ENCODE measurements around the gene GLUD1.
A peak's percentile ranks its signal among the peaks of the same experiment; 100 is the strongest.
"Not testable (repeated sequence)": the region's sequence is repeated elsewhere in the genome, so short reads cannot be mapped to it uniquely, and the experiment has no call there.

Gene GLUD1

DNA sequence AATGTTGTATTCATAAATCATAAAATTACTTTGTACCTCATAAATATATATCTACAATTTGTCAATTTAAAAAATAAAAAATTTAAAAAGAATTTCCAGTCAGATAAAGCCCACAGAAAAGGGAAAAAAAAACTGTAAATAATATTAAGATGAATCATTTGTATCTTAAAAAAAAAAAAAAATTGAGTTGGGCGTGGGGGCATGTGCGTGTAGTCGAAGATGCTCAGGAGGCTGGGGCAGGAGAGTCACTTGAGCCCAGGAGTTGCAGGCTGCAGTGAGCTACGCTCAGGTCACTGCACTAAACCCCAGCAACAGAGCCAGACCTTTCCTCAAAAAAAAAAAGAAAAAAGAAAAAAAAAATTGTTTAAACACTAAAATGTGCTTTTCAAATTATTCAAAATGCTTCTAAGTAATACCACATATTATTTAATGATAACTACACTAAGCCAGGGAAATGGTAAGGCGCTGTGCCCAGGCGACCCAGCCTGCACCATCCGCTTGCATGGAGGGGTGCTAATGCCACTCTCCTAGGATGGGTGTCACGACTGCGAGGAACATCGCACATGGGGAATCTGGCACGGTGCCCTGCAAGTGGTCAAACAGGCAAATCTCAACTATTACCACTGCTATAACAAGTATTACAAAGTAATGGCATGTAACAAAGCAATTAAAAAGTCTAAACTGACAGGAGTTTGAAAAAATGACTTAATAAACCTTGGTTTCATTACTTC, 15.4 kb downstream of the GLUD1 start:
- DNase-seq (ENCODE audit: insufficient read length, low spot score) = no peak
- no peak for FAIRE-seq
- TF ChIP-seq POLR2A (IDR thresholded peaks at IDR 0.05; ENCODE audit: low read depth, low read length) = no peak

DNA sequence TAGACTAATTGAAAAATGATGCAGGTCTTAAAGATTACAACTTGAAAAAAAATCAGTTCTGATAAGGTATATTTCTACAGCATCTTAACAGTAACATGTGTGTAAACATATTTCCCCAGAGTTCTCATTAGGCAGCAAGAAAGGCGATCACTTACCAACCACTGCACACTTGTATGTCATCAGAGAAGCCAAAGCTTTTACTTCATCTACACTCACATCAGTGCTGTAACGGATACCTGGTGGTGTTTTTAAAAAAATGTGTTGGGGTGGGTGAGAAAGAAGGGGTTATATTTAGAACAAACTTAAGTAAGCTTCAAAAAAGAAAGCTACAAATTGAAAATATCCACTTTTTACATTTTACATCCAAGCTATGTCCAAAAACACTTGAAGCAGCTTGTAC, 18.2 kb downstream of the GLUD1 start:
- not testable (repeated sequence) for DNase-seq (ENCODE audit: insufficient read length, low spot score); FAIRE-seq

DNA sequence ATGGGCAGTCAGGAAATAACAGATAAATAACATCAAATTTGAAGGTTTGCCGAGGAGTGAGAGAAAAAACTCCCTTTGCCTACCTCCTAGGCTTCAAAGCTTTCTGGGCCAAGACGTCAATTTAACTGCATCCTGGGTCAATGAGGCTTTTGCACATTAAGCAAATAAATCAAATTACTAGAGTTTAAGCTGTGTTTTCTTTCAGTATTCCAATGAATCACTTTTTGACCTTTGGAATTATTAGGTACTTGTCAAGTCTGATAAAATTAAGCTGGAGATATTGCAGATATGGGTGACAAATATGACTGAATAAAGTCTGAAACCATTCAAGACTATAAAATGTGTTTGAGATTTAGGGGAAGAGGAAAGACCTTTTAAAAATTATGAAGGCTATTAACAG, 22.2 kb downstream of the GLUD1 start:
- TF ChIP-seq POLR2A (IDR thresholded peaks at IDR 0.05; ENCODE audit: low read depth, low read length) = no peak
- DNase-seq (ENCODE audit: insufficient read length, low spot score) (no peak), FAIRE-seq (no peak)

DNA sequence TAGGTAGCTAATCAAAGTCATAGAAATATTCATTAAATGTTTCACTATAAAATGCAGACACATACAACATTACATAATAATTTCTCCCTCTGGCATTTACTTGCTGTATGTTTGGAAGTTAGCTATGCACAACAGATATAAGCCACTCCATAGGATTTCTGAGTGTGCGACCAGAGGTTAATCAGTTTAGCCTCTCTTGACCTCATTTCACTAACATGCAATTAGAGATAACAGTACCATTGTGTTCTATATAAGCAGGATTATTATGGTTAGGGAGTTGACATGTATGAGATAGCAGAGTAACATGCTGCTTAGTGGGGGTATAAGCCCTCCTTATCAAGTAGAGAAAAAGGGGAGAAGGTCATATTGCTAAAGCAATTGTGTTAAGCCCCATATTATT, 26.4 kb downstream of the GLUD1 start:
- FAIRE-seq = no peak
- no peak for TF ChIP-seq POLR2A (IDR thresholded peaks at IDR 0.05; ENCODE audit: low read depth, low read length)
- DNase-seq (ENCODE audit: insufficient read length, low spot score) = no peak

DNA sequence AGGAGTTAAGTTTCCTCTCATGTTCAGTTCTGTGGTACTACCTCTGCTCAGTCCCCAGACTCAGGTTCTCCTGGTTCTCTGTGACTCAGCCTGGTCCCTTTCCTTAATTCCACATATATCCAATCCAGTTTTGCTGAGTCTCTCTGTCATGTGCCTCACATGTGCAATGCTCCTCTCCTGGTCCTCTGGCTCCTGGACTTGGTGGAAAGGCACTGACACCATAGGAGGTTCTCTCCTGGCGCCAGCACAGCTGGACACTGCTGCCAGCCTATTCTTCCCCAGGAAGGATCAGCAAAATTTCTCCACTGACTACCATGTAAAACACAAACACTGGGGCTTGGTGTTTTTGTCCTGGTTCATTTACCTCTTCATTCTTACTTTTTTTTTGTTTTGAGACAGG, 27.8 kb downstream of the GLUD1 start:
- FAIRE-seq (no peak), DNase-seq (ENCODE audit: insufficient read length, low spot score) (no peak)
- no peak for TF ChIP-seq POLR2A (IDR thresholded peaks at IDR 0.05; ENCODE audit: low read depth, low read length)

DNA sequence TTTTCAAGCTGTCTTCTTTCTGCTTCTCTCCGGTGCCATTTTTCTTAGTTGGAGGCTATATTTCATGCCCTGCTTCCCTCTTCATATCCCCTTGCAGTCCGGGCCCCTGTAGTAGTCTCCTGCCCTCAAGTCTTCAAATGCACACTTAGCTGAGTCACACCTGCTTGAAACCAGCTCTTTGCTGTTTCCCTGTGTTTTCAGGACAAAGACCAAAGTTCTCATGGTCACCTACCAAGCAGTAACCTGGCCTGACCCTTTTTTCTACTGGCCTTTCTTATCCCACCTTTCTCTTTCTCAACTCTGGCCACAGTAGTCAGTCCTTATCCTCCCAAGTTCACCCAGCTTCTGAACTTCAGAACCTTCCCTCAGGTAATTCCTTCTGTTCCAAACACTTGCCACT, 28.5 kb downstream of the GLUD1 start:
- no peak for DNase-seq (ENCODE audit: insufficient read length, low spot score)
- FAIRE-seq = no peak
- no peak for TF ChIP-seq POLR2A (IDR thresholded peaks at IDR 0.05; ENCODE audit: low read depth, low read length)

DNA sequence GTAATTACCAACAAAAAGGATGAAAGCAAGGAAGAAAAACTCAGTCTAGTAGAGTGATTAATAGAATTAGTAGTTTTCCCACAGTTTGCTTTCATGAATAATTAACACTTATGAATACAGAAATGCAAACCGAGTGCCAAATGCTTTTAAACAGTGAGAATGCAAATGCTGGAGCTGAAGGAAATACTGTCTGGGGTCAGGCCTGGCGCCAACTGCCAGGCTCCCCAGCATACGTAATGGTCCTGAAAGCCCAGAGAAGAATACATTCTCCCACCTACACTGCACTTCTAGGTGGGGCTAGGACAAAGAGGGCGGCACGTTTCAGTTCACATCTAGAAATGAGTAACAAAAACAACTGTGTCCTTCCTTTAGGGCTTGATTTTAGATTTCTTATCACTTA, 30.0 kb downstream of the GLUD1 start:
- DNase-seq (ENCODE audit: insufficient read length, low spot score) (no peak), FAIRE-seq (no peak)
- TF ChIP-seq POLR2A (IDR thresholded peaks at IDR 0.05; ENCODE audit: low read depth, low read length) = no peak

DNA sequence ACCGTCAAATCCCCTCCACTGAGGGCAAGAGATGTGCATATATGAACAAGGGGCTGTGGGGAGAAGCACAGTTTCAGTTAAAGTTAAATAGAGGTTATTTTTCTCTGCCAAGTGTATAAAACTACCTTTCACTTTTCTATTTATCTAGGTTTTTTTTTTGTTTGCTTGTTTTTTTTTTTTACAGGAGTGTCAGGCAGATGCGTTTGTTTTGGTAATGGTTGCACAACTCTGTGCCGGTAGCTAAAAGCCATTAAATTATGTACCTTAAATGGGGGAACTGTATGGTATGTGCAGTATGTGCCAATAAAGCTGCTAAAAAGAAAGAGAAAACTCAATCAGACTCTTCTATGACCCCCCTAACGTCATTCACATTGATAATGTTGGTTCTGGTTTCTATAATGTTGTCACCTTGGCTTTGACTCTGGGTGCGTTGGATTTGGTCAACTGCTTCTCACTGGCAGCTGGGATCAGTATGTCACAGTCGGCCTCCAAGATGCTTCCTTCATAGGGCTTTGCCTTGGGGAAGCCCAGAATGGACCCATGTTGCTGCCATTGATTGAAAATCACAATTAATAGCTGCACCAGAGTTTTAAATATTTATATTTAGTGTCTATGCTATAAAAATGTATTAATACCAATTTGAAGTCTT, 34.2 kb downstream of the GLUD1 start:
- DNase-seq (ENCODE audit: insufficient read length, low spot score) (no peak), FAIRE-seq (no peak)
- no peak for TF ChIP-seq POLR2A (IDR thresholded peaks at IDR 0.05; ENCODE audit: low read depth, low read length)

DNA sequence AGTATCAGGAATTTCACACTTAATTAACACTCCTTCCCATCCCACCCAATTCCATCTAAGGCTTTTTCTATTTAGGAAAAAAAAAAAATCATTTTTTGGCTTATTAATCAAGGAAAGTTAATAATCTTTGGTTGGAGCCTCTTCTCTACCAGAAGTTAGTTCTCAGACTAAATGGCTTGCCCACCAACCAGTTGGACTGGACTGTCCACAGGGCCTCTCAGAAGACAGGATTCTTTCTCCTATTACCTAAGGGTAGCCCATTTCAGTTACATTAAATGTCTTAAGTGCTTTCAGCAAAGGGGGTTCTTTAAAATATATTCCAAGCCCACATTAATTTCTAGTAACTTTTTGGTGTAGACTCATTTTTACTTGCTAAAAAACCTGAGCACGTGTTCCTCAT, 35.2 kb downstream of the GLUD1 start:
- DNase-seq (ENCODE audit: insufficient read length, low spot score) (no peak), FAIRE-seq (no peak)
- no peak for TF ChIP-seq POLR2A (IDR thresholded peaks at IDR 0.05; ENCODE audit: low read depth, low read length)

DNA sequence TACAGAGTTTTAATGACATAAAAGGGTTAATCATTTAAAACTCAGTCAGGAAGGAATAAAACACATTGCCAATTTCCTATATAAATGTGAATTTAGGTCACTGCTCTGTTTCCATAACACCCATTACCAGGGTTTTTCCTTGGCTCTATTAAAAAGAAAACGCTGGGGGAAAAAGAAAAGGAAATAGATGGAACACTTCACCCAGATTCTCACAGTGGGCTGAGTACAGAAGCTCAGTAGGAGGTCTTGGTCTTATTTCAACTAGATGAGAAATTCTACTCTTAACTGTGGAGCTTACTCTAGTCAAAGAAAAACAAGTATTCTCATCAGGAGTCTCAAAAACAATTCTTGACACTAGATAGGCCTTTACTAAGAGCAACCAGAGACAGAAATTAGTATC, 36.5 kb downstream of the GLUD1 start:
- no peak for DNase-seq (ENCODE audit: insufficient read length, low spot score)
- FAIRE-seq = no peak

DNA sequence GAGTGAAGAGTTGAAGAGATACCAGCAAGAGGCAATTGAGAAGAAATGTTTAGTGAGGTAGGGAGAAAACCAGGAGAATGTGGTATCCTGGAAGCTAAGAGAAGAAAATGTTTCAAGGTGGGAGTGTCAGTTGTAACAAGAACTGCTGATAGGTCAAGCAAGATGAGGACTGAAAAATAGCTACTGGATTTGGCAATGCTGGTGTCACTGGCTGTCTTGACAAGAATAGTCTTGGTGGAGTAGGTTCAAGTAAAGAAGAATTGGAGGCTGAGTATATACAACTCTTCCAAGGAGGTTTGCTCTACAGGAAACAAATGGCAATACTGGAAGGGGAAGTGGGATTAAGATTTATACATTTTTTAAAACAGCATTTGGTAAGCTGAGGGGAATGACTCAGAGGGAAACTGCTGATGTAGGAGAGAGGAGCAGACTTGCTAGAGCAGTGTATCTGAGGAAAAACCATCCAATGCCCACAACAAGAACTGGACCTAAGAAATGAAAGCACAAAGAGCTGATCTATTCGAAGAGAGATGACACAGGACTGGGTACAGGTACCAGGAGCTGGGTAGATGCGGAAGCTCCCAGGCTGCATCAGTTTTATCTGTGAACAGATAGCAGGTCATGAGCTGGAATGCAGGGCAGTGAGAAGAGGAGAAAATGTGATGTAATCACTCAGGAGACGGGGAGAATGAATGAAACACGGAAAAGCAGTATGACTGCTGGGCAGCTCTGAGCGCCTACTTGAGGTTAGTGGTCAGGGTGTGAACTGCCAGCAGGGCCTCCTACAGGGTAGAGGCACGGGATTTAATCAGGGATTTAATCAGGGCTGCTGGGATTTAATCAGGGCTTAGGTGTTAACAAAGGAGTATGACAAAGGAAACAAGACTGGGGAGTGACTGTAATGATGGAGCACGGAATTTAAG, 40.0 kb downstream of the GLUD1 start:
- peak; percentile 57 for DNase-seq (ENCODE audit: insufficient read length, low spot score)
- FAIRE-seq = peak; percentile 65
- TF ChIP-seq POLR2A (IDR thresholded peaks at IDR 0.05; ENCODE audit: low read depth, low read length) = no peak

More for the DNA sequence above, 36.5 kb downstream of the GLUD1 start:
- TF ChIP-seq POLR2A (IDR thresholded peaks at IDR 0.05; ENCODE audit: low read depth, low read length) = no peak

DNA sequence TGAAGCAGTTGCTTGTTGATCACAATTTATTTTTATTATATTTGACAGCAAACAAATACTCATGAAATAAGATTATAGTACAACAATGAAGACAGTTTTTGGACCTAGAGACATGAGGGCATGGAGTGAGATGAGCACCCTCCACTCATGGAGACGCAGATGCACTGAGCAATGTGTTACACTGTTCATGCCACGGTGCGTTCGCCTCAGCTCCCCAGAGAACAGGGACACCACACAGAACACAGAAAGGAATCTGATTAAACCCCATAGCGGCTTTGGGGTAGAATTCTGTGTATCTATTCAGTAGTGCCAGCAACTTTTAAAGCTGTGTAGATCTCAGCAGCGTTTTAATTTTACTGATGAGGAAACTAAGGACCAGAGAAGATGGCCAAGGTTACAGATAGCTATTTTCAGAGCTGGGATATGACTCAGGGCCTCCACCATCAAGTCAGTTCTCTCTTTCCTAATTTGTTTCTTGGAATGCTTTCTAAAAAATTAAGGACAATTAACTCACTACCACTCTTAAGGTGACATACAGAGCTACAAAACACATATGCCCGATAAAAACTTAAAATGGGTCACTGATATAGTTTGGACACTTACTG, 41.0 kb downstream of the GLUD1 start:
- TF ChIP-seq POLR2A (IDR thresholded peaks at IDR 0.05; ENCODE audit: low read depth, low read length) = no peak
- no peak for DNase-seq (ENCODE audit: insufficient read length, low spot score)
- no peak for FAIRE-seq

DNA sequence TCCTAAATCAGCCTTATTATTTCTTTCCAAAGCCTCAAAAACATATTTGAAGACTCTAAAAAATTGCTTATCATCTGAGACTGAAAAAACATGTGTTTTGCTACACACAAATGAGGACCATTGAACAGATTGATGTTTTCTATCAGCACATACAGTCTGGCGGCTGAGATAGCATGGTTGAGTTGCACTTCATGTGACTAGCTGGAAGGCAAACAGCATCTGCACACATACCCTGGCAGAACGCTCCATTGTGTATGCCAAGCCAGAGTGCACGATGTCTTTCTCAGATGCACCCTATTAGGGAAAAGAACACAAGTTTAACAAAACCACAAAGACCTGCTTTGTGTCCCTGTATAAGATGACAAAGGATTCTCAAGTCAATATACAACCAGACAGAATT, 41.5 kb downstream of the GLUD1 start:
- TF ChIP-seq POLR2A (IDR thresholded peaks at IDR 0.05; ENCODE audit: low read depth, low read length) = no peak
- FAIRE-seq (no peak), DNase-seq (ENCODE audit: insufficient read length, low spot score) (no peak)

DNA sequence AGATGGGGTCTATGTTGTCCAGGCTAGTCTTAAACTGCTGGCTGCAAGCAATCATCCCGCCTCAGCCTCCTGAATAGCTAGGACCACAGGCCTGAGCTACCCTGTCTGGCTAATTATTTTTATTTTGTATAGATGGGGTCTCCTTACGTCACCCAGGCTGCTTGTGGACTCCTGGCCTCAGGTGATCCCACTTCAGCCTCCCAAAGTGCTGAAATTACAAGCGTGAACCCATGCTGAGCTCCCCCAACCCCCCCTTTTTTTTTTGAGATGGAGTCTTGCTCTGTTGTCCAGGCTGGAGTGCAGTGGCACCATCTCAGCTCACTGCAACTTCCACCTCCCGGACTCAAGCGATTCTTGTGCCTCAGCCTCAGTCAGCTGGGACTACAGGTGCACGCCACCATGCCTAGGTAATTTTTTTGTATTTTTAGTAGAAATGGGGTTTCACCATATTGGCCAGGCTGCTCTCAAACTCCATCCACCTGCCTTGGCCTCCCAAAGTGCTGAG, 49.2 kb downstream of the GLUD1 start:
- no peak for FAIRE-seq
- no peak for DNase-seq (ENCODE audit: insufficient read length, low spot score)
- no peak for TF ChIP-seq POLR2A (IDR thresholded peaks at IDR 0.05; ENCODE audit: low read depth, low read length)

DNA sequence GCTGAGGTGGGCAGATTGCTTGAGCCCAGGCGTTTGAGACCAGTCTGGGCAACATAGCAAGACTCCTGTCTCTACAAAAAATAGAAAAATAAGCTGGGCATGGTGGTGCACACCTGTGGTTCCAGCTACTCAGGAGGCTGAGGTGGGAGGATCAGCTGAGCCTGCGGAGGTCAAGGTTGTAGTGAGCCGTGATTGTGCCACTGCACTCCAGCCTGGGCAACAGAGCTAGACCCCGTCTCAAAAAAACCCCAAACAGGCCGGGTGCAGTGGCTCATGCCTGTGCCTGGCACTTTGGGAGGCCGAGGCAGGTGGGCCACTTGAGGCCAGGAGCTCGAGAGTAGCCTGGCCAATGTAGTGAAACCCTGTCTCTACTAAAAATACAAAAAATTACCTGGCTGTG, 51.1 kb downstream of the GLUD1 start:
- not testable (repeated sequence) for FAIRE-seq; DNase-seq (ENCODE audit: insufficient read length, low spot score)
